ENCODE measurements around the gene ST6GALNAC6. TPM values are rescaled to one million over a fixed set of nuclear protein-coding genes. Genes with fewer than 3 reads are reported as not detected.

ST6GALNAC6 gene
- total and polyA plus RNA-seq, 4 donors, result 22.5 to 40.4 (median 32.3) TPM

GRCh38 chr9:127930231-127931091, 31.1 kb upstream of the ST6GALNAC6 start, which contains the start of gene PIP5KL1:
PIP5KL1 (minus strand) TSS chr9:127930777; CDS start chr9:127930752, 25 bp downstream.
- Histone ChIP-seq H3K27ac (ENCODE audit: low read depth in 1 of 2, low read length in 2 of 2) (no peak within 1 kb of the TSS), H3K9ac (ENCODE audit: low read depth in 1 of 2, low read length in 2 of 2) (no peak within 1 kb of the TSS), H3K27me3 (ENCODE audit: control insufficient read depth in 4 of 4, insufficient read depth in 4 of 4, low read length in 3 of 4) (peaks cover 0 to 7% (median 0%) of the 10 kb centered on the region in 4 donors), H3K4me1 (ENCODE audit: control insufficient read depth in 4 of 4, insufficient read depth in 4 of 4, low read length in 3 of 4) (peaks cover 0 to 17% (median 6%) of the 10 kb centered on the region in 4 donors), H3K9me3 (ENCODE audit: control insufficient read depth in 4 of 4, low read length in 3 of 4) (no peaks in the 10 kb centered on the region), H3K36me3 (ENCODE audit: control insufficient read depth in 4 of 4, insufficient read depth in 3 of 4, low read depth in 1 of 4, low read length in 3 of 4) (no peaks in the 10 kb centered on the region), H3K4me3 (ENCODE audit: low read depth in 1 of 3, low read length in 3 of 3) (peak within 1 kb of the TSS in 1 of 3 donors; percentile 41)
- peak; percentile 86 for DNase-seq (ENCODE audit: low spot score)
- WGBS, result 4% methylated on average over 70 of the region's 70 CpGs
- TF ChIP-seq NR2F2 (IDR thresholded peaks at IDR 0.05), result no peak
- peak; percentile 15 for TF ChIP-seq SP1 (IDR thresholded peaks at IDR 0.05)

- Histone ChIP-seq H3K9me3 (ENCODE audit: control insufficient read depth in 4 of 4, low read length in 3 of 4) (no peaks in the 10 kb centered on the region), H3K27ac (ENCODE audit: low read depth in 1 of 2, low read length in 2 of 2) (no peak overlapping the region), H3K4me3 (ENCODE audit: low read depth in 1 of 3, low read length in 3 of 3) (no peak overlapping the region), H3K9ac (ENCODE audit: low read depth in 1 of 2, low read length in 2 of 2) (no peak overlapping the region), H3K4me1 (ENCODE audit: control insufficient read depth in 4 of 4, insufficient read depth in 4 of 4, low read length in 3 of 4) (peaks cover 0 to 17% (median 6%) of the 10 kb centered on the region in 4 donors), H3K27me3 (ENCODE audit: control insufficient read depth in 4 of 4, insufficient read depth in 4 of 4, low read length in 3 of 4) (peaks cover 0 to 7% (median 0%) of the 10 kb centered on the region in 4 donors), H3K36me3 (ENCODE audit: control insufficient read depth in 4 of 4, insufficient read depth in 3 of 4, low read depth in 1 of 4, low read length in 3 of 4) (no peaks in the 10 kb centered on the region)
- DNase-seq (ENCODE audit: low spot score), result no peak
- WGBS, result 66% methylated on average over 10 of the region's 10 CpGs
- TF ChIP-seq HNF4G (IDR thresholded peaks at IDR 0.05) (no peak), TAF1 (conservative IDR thresholded peaks at IDR 0.05) (no peak), REST (IDR thresholded peaks at IDR 0.05) (no peak), MAX (IDR thresholded peaks at IDR 0.05) (no peak), CTCF (IDR thresholded peaks at IDR 0.05; ENCODE audit: low read depth, low read length, missing input control) (no peak), RAD21 (IDR thresholded peaks at IDR 0.05) (no peak), FOXA1 (IDR thresholded peaks at IDR 0.05) (no peak), FOXA2 (IDR thresholded peaks at IDR 0.05) (no peak), ATF3 (IDR thresholded peaks at IDR 0.05) (no peak), ZBTB33 (IDR thresholded peaks at IDR 0.05) (no peak), JUND (IDR thresholded peaks at IDR 0.05) (no peak), RXRA (IDR thresholded peaks at IDR 0.05) (no peak)
Observed at GRCh38 chr9:127929625-127929979, 30.2 kb upstream of the ST6GALNAC6 start.
